Measurements from ENCODE around the gene GALNT18. TPM values are rescaled to one million over a fixed set of nuclear protein-coding genes. Genes with fewer than 3 reads are reported as not detected.

The GALNT18 gene
- polyA plus RNA-seq, 1 donor from 2014 or later = 7.6 TPM

DNA sequence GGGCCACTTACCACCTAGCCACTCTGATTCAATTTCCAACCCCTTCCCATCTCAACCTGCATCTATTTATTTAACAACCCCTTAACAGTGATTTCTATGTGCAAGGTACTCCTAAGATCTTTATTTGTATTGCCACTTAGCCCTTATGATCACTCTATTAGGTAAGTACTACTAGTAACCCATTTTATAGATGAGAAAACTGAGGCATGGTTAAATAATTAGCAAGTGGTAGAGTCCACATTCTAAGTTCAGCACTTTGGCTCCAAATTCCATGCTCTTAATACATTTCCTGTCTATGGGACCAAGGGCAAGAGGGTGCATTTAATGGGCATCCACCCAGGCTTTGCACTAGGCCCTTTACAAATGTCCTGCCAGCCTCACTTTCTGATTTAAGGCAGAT lies 230.6 kb downstream of the GALNT18 start:
- no peak overlapping the region for H3K4me3 ChIP-seq (ENCODE audit: low read length)
- no peaks in the 10 kb centered on the region for H3K9me3 ChIP-seq (ENCODE audit: low read length)
- H3K36me3 ChIP-seq (ENCODE audit: insufficient read depth, low read length) = no peaks in the 10 kb centered on the region
- no peak overlapping the region for H3K27ac ChIP-seq (ENCODE audit: low read length)
- H3K79me2 ChIP-seq (replicated peaks; ENCODE audit: insufficient read depth, low read length) = no peaks in the 10 kb centered on the region
- TF ChIP-seq, protein P1, sequence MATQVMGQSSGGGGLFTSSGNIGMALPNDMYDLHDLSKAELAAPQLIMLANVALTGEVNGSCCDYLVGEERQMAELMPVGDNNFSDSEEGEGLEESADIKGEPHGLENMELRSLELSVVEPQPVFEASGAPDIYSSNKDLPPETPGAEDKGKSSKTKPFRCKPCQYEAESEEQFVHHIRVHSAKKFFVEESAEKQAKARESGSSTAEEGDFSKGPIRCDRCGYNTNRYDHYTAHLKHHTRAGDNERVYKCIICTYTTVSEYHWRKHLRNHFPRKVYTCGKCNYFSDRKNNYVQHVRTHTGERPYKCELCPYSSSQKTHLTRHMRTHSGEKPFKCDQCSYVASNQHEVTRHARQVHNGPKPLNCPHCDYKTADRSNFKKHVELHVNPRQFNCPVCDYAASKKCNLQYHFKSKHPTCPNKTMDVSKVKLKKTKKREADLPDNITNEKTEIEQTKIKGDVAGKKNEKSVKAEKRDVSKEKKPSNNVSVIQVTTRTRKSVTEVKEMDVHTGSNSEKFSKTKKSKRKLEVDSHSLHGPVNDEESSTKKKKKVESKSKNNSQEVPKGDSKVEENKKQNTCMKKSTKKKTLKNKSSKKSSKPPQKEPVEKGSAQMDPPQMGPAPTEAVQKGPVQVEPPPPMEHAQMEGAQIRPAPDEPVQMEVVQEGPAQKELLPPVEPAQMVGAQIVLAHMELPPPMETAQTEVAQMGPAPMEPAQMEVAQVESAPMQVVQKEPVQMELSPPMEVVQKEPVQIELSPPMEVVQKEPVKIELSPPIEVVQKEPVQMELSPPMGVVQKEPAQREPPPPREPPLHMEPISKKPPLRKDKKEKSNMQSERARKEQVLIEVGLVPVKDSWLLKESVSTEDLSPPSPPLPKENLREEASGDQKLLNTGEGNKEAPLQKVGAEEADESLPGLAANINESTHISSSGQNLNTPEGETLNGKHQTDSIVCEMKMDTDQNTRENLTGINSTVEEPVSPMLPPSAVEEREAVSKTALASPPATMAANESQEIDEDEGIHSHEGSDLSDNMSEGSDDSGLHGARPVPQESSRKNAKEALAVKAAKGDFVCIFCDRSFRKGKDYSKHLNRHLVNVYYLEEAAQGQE (IDR thresholded peaks at IDR 0.05; ENCODE audit: borderline replicate concordance) = no peak
- TF ChIP-seq EZH2 (IDR thresholded peaks at IDR 0.05; ENCODE audit: borderline replicate concordance, insufficient read depth, low read length, poor library complexity, severe bottlenecking) (no peak), MXI1 (conservative IDR thresholded peaks at IDR 0.05; ENCODE audit: poor library complexity, severe bottlenecking) (no peak), RAD21 (conservative IDR thresholded peaks at IDR 0.05) (no peak), SMC3 (conservative IDR thresholded peaks at IDR 0.05; ENCODE audit: poor library complexity) (no peak), EP300 (conservative IDR thresholded peaks at IDR 0.05; ENCODE audit: poor library complexity, severe bottlenecking) (no peak), POLR2AphosphoS5 (IDR thresholded peaks at IDR 0.05) (no peak)
- TF ChIP-seq, protein P2, sequence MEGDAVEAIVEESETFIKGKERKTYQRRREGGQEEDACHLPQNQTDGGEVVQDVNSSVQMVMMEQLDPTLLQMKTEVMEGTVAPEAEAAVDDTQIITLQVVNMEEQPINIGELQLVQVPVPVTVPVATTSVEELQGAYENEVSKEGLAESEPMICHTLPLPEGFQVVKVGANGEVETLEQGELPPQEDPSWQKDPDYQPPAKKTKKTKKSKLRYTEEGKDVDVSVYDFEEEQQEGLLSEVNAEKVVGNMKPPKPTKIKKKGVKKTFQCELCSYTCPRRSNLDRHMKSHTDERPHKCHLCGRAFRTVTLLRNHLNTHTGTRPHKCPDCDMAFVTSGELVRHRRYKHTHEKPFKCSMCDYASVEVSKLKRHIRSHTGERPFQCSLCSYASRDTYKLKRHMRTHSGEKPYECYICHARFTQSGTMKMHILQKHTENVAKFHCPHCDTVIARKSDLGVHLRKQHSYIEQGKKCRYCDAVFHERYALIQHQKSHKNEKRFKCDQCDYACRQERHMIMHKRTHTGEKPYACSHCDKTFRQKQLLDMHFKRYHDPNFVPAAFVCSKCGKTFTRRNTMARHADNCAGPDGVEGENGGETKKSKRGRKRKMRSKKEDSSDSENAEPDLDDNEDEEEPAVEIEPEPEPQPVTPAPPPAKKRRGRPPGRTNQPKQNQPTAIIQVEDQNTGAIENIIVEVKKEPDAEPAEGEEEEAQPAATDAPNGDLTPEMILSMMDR (IDR thresholded peaks at IDR 0.05; ENCODE audit: poor library complexity, severe bottlenecking) = no peak
- H3F3A ChIP-seq (ENCODE audit: insufficient read depth, low read length, poor library complexity, severe bottlenecking) = no peaks in the 10 kb centered on the region
- H3K27me3 ChIP-seq (ENCODE audit: insufficient read depth, low read depth, low read length) = no peaks in the 10 kb centered on the region
- H4K20me1 ChIP-seq (ENCODE audit: insufficient read depth) = no peaks in the 10 kb centered on the region
- H3K9ac ChIP-seq (ENCODE audit: low read length) = no peak overlapping the region
- no peak overlapping the region for H2AFZ ChIP-seq (ENCODE audit: low read depth, low read length)
- no peaks in the 10 kb centered on the region for H3K9me2 ChIP-seq (ENCODE audit: insufficient read depth, low read length)
- no peak overlapping the region for H3K4me2 ChIP-seq (ENCODE audit: low read length)

GRCh38 chr11:11390068-11390771 lies 231.6 kb downstream of the GALNT18 start:
- H3K4me3 ChIP-seq (ENCODE audit: low read length) = no peak overlapping the region
- H3K27ac ChIP-seq (ENCODE audit: low read length) = no peak overlapping the region
- no peak overlapping the region for H2AFZ ChIP-seq (ENCODE audit: low read depth, low read length)
- H3K27me3 ChIP-seq (ENCODE audit: insufficient read depth, low read depth, low read length) = no peaks in the 10 kb centered on the region
- H3K9ac ChIP-seq (ENCODE audit: low read length) = no peak overlapping the region
- H3K9me2 ChIP-seq (ENCODE audit: insufficient read depth, low read length) = no peaks in the 10 kb centered on the region
- no peaks in the 10 kb centered on the region for H4K20me1 ChIP-seq (ENCODE audit: insufficient read depth)
- H3K9me3 ChIP-seq (ENCODE audit: low read length) = no peaks in the 10 kb centered on the region
- no peaks in the 10 kb centered on the region for H3F3A ChIP-seq (ENCODE audit: insufficient read depth, low read length, poor library complexity, severe bottlenecking)
- H3K4me2 ChIP-seq (ENCODE audit: low read length) = no peak overlapping the region
- no peaks in the 10 kb centered on the region for H3K36me3 ChIP-seq (ENCODE audit: insufficient read depth, low read length)
- no peaks in the 10 kb centered on the region for H3K79me2 ChIP-seq (replicated peaks; ENCODE audit: insufficient read depth, low read length)
- TF ChIP-seq, protein P1 (IDR thresholded peaks at IDR 0.05; ENCODE audit: borderline replicate concordance) = no peak
- TF ChIP-seq RAD21 (conservative IDR thresholded peaks at IDR 0.05) (no peak), SMC3 (conservative IDR thresholded peaks at IDR 0.05; ENCODE audit: poor library complexity) (no peak), MXI1 (conservative IDR thresholded peaks at IDR 0.05; ENCODE audit: poor library complexity, severe bottlenecking) (no peak), POLR2AphosphoS5 (IDR thresholded peaks at IDR 0.05) (no peak), EZH2 (IDR thresholded peaks at IDR 0.05; ENCODE audit: borderline replicate concordance, insufficient read depth, low read length, poor library complexity, severe bottlenecking) (no peak), TAF1 (IDR thresholded peaks at IDR 0.05; ENCODE audit: low read depth) (no peak), EP300 (conservative IDR thresholded peaks at IDR 0.05; ENCODE audit: poor library complexity, severe bottlenecking) (no peak)
- TF ChIP-seq, protein P2 (IDR thresholded peaks at IDR 0.05; ENCODE audit: poor library complexity, severe bottlenecking) = no peak

Data from neural cell (in vitro differentiated cells).